ENCODE data around the gene TOMM6. TPM values are rescaled to one million over a fixed set of nuclear protein-coding genes. Genes with fewer than 3 reads are reported as not detected.

TOMM6 gene
- total RNA-seq, 1 experiment from 2014 or later: 292 TPM

- POLR2A ChIA-PET: no interaction called here
- Histone ChIP-seq H3K4me3 (replicated peaks in 1 of 2; ENCODE audit: low read depth in 1 of 2, low read length in 2 of 2) (no peak overlapping the region), H3K4me1 (ENCODE audit: control insufficient read depth in 1 of 2, insufficient read depth in 2 of 2, low read length in 2 of 2) (no peaks in the 10 kb centered on the region), H3K4me2 (ENCODE audit: low read length) (no peak overlapping the region), H3K9me3 (ENCODE audit: control insufficient read depth in 1 of 2, insufficient read depth in 1 of 2, low read depth in 1 of 2, low read length in 2 of 2) (no peaks in the 10 kb centered on the region), H2AFZ (ENCODE audit: low read depth, low read length, poor library complexity, severe bottlenecking) (no peak overlapping the region), H3K27me3 (ENCODE audit: insufficient read depth, low read length) (no peaks in the 10 kb centered on the region), H4K20me1 (ENCODE audit: insufficient read depth) (no peaks in the 10 kb centered on the region), H3K36me3 (ENCODE audit: control insufficient read depth in 1 of 2, insufficient read depth in 2 of 2, low read length in 2 of 2) (peaks cover 5 to 7% of the 10 kb centered on the region in 2 experiments; a peak in 1 of 4 replicates), H3K9me2 (ENCODE audit: insufficient read depth) (no peaks in the 10 kb centered on the region), H3K9ac (ENCODE audit: low read length) (no peak overlapping the region), H3K27ac (ENCODE audit: low read depth, low read length) (no peak overlapping the region), H3K79me2 (ENCODE audit: insufficient read depth, low read length) (no peaks in the 10 kb centered on the region)
- no peak for ATAC-seq
- TF ChIP-seq YY1 (IDR thresholded peaks at IDR 0.05; ENCODE audit: extremely low read depth, insufficient replicate concordance, low read depth, low read length): no peak
- no peak for TF ChIP-seq SRF (IDR thresholded peaks at IDR 0.05; ENCODE audit: low read depth)
- no peak for TF ChIP-seq FOSL1 (IDR thresholded peaks at IDR 0.05; ENCODE audit: low read depth)
- no peak for TF ChIP-seq EZH2 (IDR thresholded peaks at IDR 0.05)
- no peak for TF ChIP-seq ZFX (IDR thresholded peaks at IDR 0.05)
- TF ChIP-seq ELF1 (IDR thresholded peaks at IDR 0.05; ENCODE audit: borderline replicate concordance, low read depth): no peak
- TF ChIP-seq, protein P1, sequence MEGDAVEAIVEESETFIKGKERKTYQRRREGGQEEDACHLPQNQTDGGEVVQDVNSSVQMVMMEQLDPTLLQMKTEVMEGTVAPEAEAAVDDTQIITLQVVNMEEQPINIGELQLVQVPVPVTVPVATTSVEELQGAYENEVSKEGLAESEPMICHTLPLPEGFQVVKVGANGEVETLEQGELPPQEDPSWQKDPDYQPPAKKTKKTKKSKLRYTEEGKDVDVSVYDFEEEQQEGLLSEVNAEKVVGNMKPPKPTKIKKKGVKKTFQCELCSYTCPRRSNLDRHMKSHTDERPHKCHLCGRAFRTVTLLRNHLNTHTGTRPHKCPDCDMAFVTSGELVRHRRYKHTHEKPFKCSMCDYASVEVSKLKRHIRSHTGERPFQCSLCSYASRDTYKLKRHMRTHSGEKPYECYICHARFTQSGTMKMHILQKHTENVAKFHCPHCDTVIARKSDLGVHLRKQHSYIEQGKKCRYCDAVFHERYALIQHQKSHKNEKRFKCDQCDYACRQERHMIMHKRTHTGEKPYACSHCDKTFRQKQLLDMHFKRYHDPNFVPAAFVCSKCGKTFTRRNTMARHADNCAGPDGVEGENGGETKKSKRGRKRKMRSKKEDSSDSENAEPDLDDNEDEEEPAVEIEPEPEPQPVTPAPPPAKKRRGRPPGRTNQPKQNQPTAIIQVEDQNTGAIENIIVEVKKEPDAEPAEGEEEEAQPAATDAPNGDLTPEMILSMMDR (IDR thresholded peaks at IDR 0.05 in 2 of 3, conservative IDR thresholded peaks at IDR 0.05 in 1 of 3; ENCODE audit: borderline replicate concordance in 1 of 3, insufficient read depth in 1 of 3, low read depth in 2 of 3, low read length in 2 of 3): no peak
- TF ChIP-seq JUND (IDR thresholded peaks at IDR 0.05): no peak
- no peak for TF ChIP-seq ATF3 (IDR thresholded peaks at IDR 0.05)
- TF ChIP-seq EGR1 (IDR thresholded peaks at IDR 0.05; ENCODE audit: low read depth): no peak
- TF ChIP-seq, protein P2, sequence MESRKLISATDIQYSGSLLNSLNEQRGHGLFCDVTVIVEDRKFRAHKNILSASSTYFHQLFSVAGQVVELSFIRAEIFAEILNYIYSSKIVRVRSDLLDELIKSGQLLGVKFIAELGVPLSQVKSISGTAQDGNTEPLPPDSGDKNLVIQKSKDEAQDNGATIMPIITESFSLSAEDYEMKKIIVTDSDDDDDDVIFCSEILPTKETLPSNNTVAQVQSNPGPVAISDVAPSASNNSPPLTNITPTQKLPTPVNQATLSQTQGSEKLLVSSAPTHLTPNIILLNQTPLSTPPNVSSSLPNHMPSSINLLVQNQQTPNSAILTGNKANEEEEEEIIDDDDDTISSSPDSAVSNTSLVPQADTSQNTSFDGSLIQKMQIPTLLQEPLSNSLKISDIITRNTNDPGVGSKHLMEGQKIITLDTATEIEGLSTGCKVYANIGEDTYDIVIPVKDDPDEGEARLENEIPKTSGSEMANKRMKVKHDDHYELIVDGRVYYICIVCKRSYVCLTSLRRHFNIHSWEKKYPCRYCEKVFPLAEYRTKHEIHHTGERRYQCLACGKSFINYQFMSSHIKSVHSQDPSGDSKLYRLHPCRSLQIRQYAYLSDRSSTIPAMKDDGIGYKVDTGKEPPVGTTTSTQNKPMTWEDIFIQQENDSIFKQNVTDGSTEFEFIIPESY (IDR thresholded peaks at IDR 0.05; ENCODE audit: extremely low read depth, insufficient replicate concordance, low read length): no peak
- TF ChIP-seq CEBPB (IDR thresholded peaks at IDR 0.05; ENCODE audit: low read depth): no peak
- no peak for TF ChIP-seq POLR2AphosphoS5 (IDR thresholded peaks at IDR 0.05; ENCODE audit: low read depth, low read length)
- BruUV-seq (replicated peaks): no TSS peak
- intact Hi-C loops (cut with micrococcal nuclease): no loop called here
- DNase-seq (ENCODE audit: low read depth, low spot score): no peak
- RAD21 ChIA-PET (ENCODE audit: low non-redundant PET in 1 of 2, low total read pairs in 2 of 2, uncharacterized antibody in 2 of 2, unreplicated experiment in 2 of 2): interaction anchor here in 1 of 2 experiments (0.6 kb wide), 1 partner anchor 18 kb away, joined by 6 read pairs; no protein-coding TSS in a partner anchor
- CTCF ChIA-PET: interaction anchor here (0.8 to 1.4 kb wide), 2 partner anchors 13 to 121 kb away, joined by 3 read pairs; partner anchors contain the start of genes BYSL and MED20
Measured at GRCh38 chr6:41799559-41799911, 12.0 kb downstream of the TOMM6 start.
